Activated CD4-positive, CD25-positive, alpha-beta regulatory T cell treated with anti-CD3 and anti-CD28 coated beads, Interleukin-2, amount 50 U/mL, for 24 hours (primary cell): ENCODE results near the gene TNNI3K.

Source experiments
- ATAC-seq, 2 donors: fragments of 150-1000 bp; cut with Tn5 transposase; one replicate each; pipeline ENCODE4 v1.10.0; 2021; ENCODE audit warnings: mild to moderate bottlenecking in 1 of 2, moderate library complexity in 1 of 2

The TNNI3K gene

DNA sequence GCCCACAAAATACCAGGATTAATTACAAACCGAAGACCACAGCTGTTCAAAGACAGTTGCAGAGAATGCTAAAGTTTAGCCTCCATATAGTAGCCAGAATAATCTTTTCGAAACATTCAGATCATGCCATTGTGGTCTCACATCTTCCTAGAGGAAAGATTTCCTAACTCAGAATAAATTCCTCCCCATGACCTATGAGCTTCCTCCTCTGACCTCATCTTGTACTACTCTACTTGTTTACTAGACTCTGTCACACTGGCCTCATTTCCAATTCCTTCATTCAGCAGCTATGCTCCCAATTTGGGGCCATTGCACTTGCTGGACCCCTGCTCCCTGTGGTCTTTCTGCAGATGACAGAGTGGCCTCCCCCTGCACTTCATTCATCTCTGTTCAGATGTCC, 349.0 kb downstream of the TNNI3K start:
- no peak for ATAC-seq

GRCh38 chr1:74586253-74586897, 351.2 kb downstream of the TNNI3K start:
- ATAC-seq: no peak

- no peak for ATAC-seq
These were observed 352.7 kb downstream of the TNNI3K start for GRCh38 chr1:74587888-74588287.

DNA sequence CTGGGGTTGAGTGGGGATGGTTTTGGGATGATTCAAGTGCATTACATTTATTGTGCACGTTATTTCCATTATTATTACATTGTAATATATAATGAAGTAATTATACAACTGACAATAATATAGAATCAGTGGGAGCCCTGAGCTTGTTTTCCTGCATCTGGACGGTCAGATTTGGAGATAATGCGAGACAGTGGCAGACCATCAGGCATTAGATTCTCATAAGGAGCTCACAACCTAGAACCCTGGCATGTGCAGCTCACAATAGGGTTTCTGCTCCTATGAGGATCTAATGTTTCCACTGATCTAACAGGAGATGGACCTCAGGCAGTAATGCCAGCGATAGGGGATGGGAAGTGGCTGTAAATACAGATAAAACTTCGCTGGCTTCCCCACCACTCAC, 355.1 kb downstream of the TNNI3K start:
- no peak for ATAC-seq

GRCh38 chr1:74591949-74592348, 356.8 kb downstream of the TNNI3K start:
- no peak for ATAC-seq

- no peak for ATAC-seq
These were observed 357.6 kb downstream of the TNNI3K start for GRCh38 chr1:74592580-74593355.
